Trophoblast cell (in vitro differentiated cells and primary cell): ENCODE results near the gene RPL19.

Experiments
- DNase-seq, 2 donors: peaks; one replicate each; pipeline ENCODE4 v3.0.0-alpha.2; 2016
- H2AFZ ChIP-seq: 2 replicates; pipeline ENCODE4 v1.6.1; 2013; ENCODE audit warnings: low read length, moderate library complexity, mild to moderate bottlenecking; ENCODE audit not compliant: insufficient read depth, poor library complexity
- H2AK5ac ChIP-seq: 2 replicates; pipeline ENCODE4 v1.6.1; 2013; ENCODE audit warnings: mild to moderate bottlenecking, low read length
- H2BK120ac ChIP-seq: 2 replicates; pipeline ENCODE4 v1.6.1; 2013; ENCODE audit warnings: low read length, mild to moderate bottlenecking, moderate library complexity; ENCODE audit not compliant: insufficient read depth, poor library complexity
- H2BK12ac ChIP-seq: 2 replicates; pipeline ENCODE4 v1.6.1; 2013; ENCODE audit warnings: mild to moderate bottlenecking, low read length, moderate library complexity
- H2BK5ac ChIP-seq: 2 replicates; pipeline ENCODE4 v1.6.1; 2013; ENCODE audit warnings: low read length, low read depth, moderate library complexity, mild to moderate bottlenecking; ENCODE audit not compliant: poor library complexity
- H3K14ac ChIP-seq: 2 replicates; pipeline ENCODE4 v1.6.1; 2013; ENCODE audit warnings: mild to moderate bottlenecking, low read length
- H3K18ac ChIP-seq: 2 replicates; pipeline ENCODE4 v1.6.1; 2013; ENCODE audit warnings: mild to moderate bottlenecking, low read length
- H3K23ac ChIP-seq: 2 replicates; pipeline ENCODE4 v1.6.1; 2013; ENCODE audit warnings: low read length
- H3K27ac ChIP-seq: 2 replicates; pipeline ENCODE4 v1.5.1; 2013; ENCODE audit warnings: low read depth, mild to moderate bottlenecking, inconsistent platforms, low read length, moderate library complexity
- H3K27me3 ChIP-seq: 2 replicates; pipeline ENCODE4 v1.6.1; 2013; ENCODE audit warnings: inconsistent platforms, mild to moderate bottlenecking, low read length, moderate library complexity; ENCODE audit not compliant: insufficient read depth
- H3K36me3 ChIP-seq, 2 experiments: 1 replicate in 1 of 2; 2 replicates in 1 of 2; pipeline ENCODE4 v1.6.1; 2013; ENCODE audit warnings: low read length in 2 of 2, mild to moderate bottlenecking in 2 of 2, moderate library complexity in 1 of 2; ENCODE audit not compliant: insufficient read depth in 2 of 2, control insufficient read depth in 1 of 2
- H3K4ac ChIP-seq: 2 replicates; pipeline ENCODE4 v1.6.1; 2013; ENCODE audit warnings: low read depth, mild to moderate bottlenecking, low read length, moderate library complexity
- H3K4me1 ChIP-seq, 2 experiments: 1 replicate in 1 of 2; 2 replicates in 1 of 2; pipeline ENCODE4 v1.6.1; 2013; ENCODE audit warnings: low read length in 2 of 2, mild to moderate bottlenecking in 2 of 2, moderate library complexity in 1 of 2; ENCODE audit not compliant: insufficient read depth in 2 of 2, control insufficient read depth in 1 of 2
- H3K4me2 ChIP-seq: 2 replicates; pipeline ENCODE4 v1.6.1; 2013; ENCODE audit warnings: inconsistent platforms, mild to moderate bottlenecking, low read length, moderate library complexity
- H3K4me3 ChIP-seq: 2 replicates; pipeline ENCODE4 v1.5.1; 2013; ENCODE audit warnings: mild to moderate bottlenecking, low read depth, low read length, inconsistent platforms
- H3K79me1 ChIP-seq: one replicate; pipeline ENCODE4 v1.6.1; 2013; ENCODE audit warnings: low read length
- H3K79me2 ChIP-seq: 2 replicates; pipeline ENCODE4 v1.6.1; 2013; ENCODE audit warnings: low read length, mild to moderate bottlenecking; ENCODE audit not compliant: control insufficient read depth, insufficient read depth, poor library complexity
- H3K9ac ChIP-seq: 2 replicates; pipeline ENCODE4 v1.6.1; 2013; ENCODE audit warnings: mild to moderate bottlenecking, low read length
- H3K9me3 ChIP-seq: 2 replicates; pipeline ENCODE4 v1.6.1; 2013; ENCODE audit warnings: low read depth, mild to moderate bottlenecking, control low read depth, inconsistent platforms, low read length; ENCODE audit not compliant: insufficient read depth
- H4K12ac ChIP-seq: 2 replicates; pipeline ENCODE4 v1.6.1; 2013; ENCODE audit warnings: low read depth, mild to moderate bottlenecking, low read length, moderate library complexity
- H4K8ac ChIP-seq: 2 replicates; pipeline ENCODE4 v1.6.1; 2013; ENCODE audit warnings: low read depth, mild to moderate bottlenecking, low read length, moderate library complexity
- H4K91ac ChIP-seq: one replicate; pipeline ENCODE4 v1.6.1; 2013; ENCODE audit warnings: low read depth, mild to moderate bottlenecking, low read length, moderate library complexity
- WGBS: extraction: QIAGEN DNeasy Blood & Tissue Kit; methylation state at CpG from one replicate; pipeline ENCODE4 v1.1.7; 2013; ENCODE audit warnings: missing lambda C conversion rate; ENCODE audit not compliant: insufficient read length, insufficient coverage; ENCODE audit errors: extremely low coverage; 5-methylcytosine and 5-hydroxymethylcytosine counted together

Gene RPL19

DNA sequence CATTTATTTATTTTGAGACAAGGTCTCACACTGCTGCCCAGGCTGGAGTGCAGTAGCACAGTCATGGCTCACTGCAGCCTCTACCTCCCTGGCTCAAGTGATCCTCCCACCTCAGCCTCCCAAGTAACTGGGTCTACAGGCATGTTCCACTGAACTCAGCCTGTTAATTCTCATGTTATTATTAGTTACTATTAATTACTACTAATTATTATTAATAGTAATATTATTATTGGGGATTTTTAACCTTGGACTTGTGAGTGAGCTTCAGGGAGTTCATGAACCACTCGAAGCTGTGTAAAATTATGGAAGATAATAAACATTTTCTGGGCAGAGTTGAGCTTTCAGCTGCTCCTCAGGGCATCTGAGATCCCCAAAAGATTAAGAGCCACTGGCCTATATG, 30.3 kb downstream of the RPL19 start:
- no peak overlapping the region for H2AFZ ChIP-seq
- no CpG with 5 or more reads among the region's 1 CpG for WGBS
- H3K9ac ChIP-seq = no peak overlapping the region
- H2BK5ac ChIP-seq = no peak overlapping the region
- H3K14ac ChIP-seq = no peak overlapping the region
- H2BK120ac ChIP-seq = no peak overlapping the region
- no peaks in the 10 kb centered on the region for H3K79me1 ChIP-seq
- H3K4me3 ChIP-seq = no peak overlapping the region
- peaks cover 2 to 7% of the 10 kb centered on the region in 2 experiments for H3K4me1 ChIP-seq
- no peak overlapping the region for H4K91ac ChIP-seq
- no peaks in the 10 kb centered on the region for H3K79me2 ChIP-seq
- H4K8ac ChIP-seq = no peak overlapping the region
- no peak overlapping the region for H2BK12ac ChIP-seq
- H3K4me2 ChIP-seq = no peak overlapping the region
- H4K12ac ChIP-seq = no peak overlapping the region
- H3K4ac ChIP-seq = no peak overlapping the region
- no peak overlapping the region for H3K23ac ChIP-seq
- no peaks in the 10 kb centered on the region for H3K9me3 ChIP-seq
- no peak overlapping the region for H3K27ac ChIP-seq
- no peak for DNase-seq
- H2AK5ac ChIP-seq = no peak overlapping the region
- H3K18ac ChIP-seq = no peak overlapping the region
- H3K27me3 ChIP-seq = peaks cover 13% of the 10 kb centered on the region
- no peaks in the 10 kb centered on the region for H3K36me3 ChIP-seq

DNA sequence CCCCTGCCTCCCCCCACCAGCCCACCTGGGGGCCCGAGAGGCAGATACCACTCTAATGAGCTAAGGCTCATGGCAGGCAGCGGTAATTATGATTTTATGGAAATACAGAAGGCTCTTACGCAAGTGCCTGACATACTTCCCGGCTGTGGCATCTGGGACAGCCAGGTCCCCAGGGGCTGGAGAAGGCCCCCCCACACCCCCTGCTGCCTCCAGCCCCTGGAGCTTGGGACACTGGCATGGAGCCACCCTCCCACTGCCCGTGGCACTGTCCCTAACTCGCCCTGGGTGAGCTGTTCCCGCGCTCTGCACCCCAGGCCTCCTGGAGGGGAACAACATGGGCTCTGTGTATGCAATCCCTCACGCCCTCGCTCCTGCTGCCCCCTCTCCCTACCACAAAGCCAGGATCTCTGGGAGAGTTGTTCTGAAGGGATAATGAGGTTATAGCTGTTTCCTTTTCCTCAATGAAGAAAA, 31.0 kb downstream of the RPL19 start:
- H3K9me3 ChIP-seq = no peaks in the 10 kb centered on the region
- no CpG with 5 or more reads among the region's 10 CpGs for WGBS

DNA sequence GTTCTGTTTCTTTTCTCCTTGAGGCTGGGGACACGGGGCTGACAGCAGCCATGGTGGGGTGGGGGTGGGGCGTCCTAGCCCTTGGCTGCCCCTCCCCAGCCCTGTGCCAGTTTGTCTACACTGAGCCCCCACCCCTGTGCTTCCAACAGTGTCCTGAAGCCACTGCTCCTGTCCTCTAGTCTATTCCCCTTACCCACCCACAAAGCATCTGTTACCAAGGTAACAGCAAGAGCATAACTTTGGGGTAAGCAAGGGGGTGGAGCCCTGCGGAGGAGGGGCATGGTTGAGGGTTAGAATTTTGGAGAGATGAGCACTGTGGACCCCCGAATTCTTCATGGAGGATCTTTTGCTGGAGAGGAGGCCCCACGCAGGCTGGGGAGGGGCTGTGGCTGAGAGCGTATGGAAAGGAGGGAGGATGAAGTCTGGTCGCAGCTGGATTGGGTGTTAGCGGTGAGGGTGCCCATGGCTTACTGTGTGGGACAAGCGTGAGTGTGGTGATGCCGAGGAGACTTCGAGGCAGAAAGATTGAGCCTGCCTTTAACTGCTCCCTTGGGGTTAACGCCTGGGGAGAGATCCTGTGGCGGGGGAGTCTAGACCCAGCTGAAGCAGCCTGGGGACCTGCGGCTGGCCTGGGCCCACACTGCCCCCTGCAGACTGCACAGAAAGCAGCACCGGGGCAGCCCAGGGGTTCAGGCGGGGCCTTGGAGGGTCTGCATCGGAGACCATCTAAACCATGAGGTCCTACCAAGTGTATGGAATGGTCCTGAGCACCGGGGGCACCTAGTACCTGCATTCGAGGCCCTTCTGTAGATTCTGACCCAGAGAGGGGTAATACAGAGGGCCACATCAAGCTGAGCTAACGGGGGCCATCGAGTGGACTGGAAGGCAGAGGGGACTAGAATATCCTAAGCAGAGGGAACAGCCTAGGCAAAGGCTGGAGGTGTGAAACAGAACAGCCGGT, 31.8 kb downstream of the RPL19 start:
- H2AK5ac ChIP-seq = no peak overlapping the region
- H3K9ac ChIP-seq = peak overlapping the region; percentile 57
- H3K36me3 ChIP-seq = no peaks in the 10 kb centered on the region
- H3K27ac ChIP-seq = no peak overlapping the region
- peak overlapping the region; percentile 13 for H3K4me2 ChIP-seq
- no peak overlapping the region for H2AFZ ChIP-seq
- no peak overlapping the region for H3K4ac ChIP-seq
- no peak overlapping the region for H2BK12ac ChIP-seq
- H3K14ac ChIP-seq = no peak overlapping the region
- H2BK120ac ChIP-seq = no peak overlapping the region
- no peak overlapping the region for H2BK5ac ChIP-seq
- H4K8ac ChIP-seq = no peak overlapping the region
- H3K18ac ChIP-seq = no peak overlapping the region
- H4K12ac ChIP-seq = no peak overlapping the region
- no peak overlapping the region for H3K4me3 ChIP-seq
- H3K9me3 ChIP-seq = no peaks in the 10 kb centered on the region
- no peak overlapping the region for H4K91ac ChIP-seq
- H3K27me3 ChIP-seq = peaks cover 3% of the 10 kb centered on the region
- H3K23ac ChIP-seq = no peak overlapping the region
- H3K4me1 ChIP-seq = peaks cover 0 to 5% of the 10 kb centered on the region in 2 experiments
- WGBS = no CpG with 5 or more reads among the region's 22 CpGs
- H3K79me2 ChIP-seq = no peaks in the 10 kb centered on the region
- DNase-seq = peak in 1 of 2 donors; percentile 34
- H3K79me1 ChIP-seq = no peaks in the 10 kb centered on the region

More for the DNA sequence above, 31.0 kb downstream of the RPL19 start:
- no peak overlapping the region for H3K4me2 ChIP-seq
- peaks cover 0 to 5% of the 10 kb centered on the region in 2 experiments for H3K4me1 ChIP-seq
- no peaks in the 10 kb centered on the region for H3K79me1 ChIP-seq
- no peak overlapping the region for H4K8ac ChIP-seq
- no peak overlapping the region for H2BK5ac ChIP-seq
- H3K23ac ChIP-seq = no peak overlapping the region
- H2BK120ac ChIP-seq = no peak overlapping the region
- no peak overlapping the region for H3K4me3 ChIP-seq
- no peak overlapping the region for H2AK5ac ChIP-seq
- DNase-seq = no peak
- peaks cover 6% of the 10 kb centered on the region for H3K27me3 ChIP-seq
- no peak overlapping the region for H2BK12ac ChIP-seq
- H3K36me3 ChIP-seq = no peaks in the 10 kb centered on the region
- no peak overlapping the region for H3K4ac ChIP-seq
- no peak overlapping the region for H4K12ac ChIP-seq
- no peaks in the 10 kb centered on the region for H3K79me2 ChIP-seq
- no peak overlapping the region for H2AFZ ChIP-seq
- no peak overlapping the region for H3K18ac ChIP-seq
- H3K27ac ChIP-seq = no peak overlapping the region
- H4K91ac ChIP-seq = no peak overlapping the region
- H3K9ac ChIP-seq = no peak overlapping the region
- no peak overlapping the region for H3K14ac ChIP-seq

DNA sequence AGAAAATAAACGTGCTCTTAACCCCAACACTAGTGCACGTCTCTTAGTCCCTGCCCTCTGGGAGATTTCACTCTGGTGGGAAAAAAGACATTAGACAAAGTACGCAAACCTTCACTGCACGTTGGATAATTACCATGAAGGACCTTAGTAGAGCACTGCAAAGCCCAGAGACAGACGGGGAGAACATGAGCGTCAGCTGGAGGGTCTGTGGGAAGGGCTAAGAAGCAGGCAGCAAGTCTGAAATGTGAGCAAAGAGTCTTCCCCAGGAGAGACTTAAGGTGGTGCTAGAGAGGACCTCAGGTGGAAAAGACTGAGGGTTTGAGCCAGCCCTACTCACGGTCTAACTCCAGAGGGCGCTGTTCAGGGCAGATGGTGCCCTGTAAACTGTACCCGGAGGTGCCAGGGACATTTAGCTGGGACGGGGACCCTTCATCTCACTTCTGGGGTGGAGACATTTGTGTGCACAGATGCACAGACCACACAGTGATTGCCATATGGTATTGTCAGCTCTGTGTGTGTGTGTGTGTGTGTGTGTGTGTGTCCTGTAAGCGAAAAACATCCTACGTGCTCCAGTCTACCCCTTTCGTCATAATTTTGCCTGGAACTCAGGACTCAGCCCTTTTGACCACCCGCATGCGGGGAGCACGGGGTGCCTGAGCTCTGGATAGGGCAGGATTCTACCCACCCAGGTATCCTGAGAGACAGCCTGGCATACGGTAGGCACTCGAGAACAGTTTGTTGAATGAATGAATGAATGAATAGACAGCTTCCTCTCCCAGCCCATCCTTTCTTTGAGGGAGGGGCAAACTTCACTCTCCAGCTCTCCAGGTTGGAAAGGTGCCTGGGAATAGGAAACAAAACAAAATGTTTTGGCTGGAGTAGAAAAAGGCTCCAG, 35.7 kb downstream of the RPL19 start:
- H3K79me2 ChIP-seq = no peaks in the 10 kb centered on the region
- H3K4me3 ChIP-seq = no peak overlapping the region
- no peak overlapping the region for H2AK5ac ChIP-seq
- H3K36me3 ChIP-seq = no peaks in the 10 kb centered on the region
- H3K79me1 ChIP-seq = no peaks in the 10 kb centered on the region
- H3K14ac ChIP-seq = no peak overlapping the region
- H2BK12ac ChIP-seq = no peak overlapping the region
- no peak overlapping the region for H3K27ac ChIP-seq
- no peak overlapping the region for H3K9ac ChIP-seq
- DNase-seq = peak; percentile 11 to 51
- H3K23ac ChIP-seq = no peak overlapping the region
- H2BK120ac ChIP-seq = no peak overlapping the region
- no peak overlapping the region for H4K8ac ChIP-seq
- no CpG with 5 or more reads among the region's 18 CpGs for WGBS
- no peaks in the 10 kb centered on the region for H3K27me3 ChIP-seq
- H3K18ac ChIP-seq = no peak overlapping the region
- no peak overlapping the region for H2AFZ ChIP-seq
- H3K9me3 ChIP-seq = no peaks in the 10 kb centered on the region
- H3K4me1 ChIP-seq = peaks cover 0 to 3% of the 10 kb centered on the region in 2 experiments
- no peak overlapping the region for H4K12ac ChIP-seq
- no peak overlapping the region for H3K4ac ChIP-seq
- no peak overlapping the region for H2BK5ac ChIP-seq
- H3K4me2 ChIP-seq = no peak overlapping the region
- no peak overlapping the region for H4K91ac ChIP-seq
